ENCODE measurements around the gene PHLDA3. TPM values are rescaled to one million over a fixed set of nuclear protein-coding genes. Genes with fewer than 3 reads are reported as not detected.

PHLDA3 gene
- total RNA-seq, 1 experiment from 2014 or later = 22.1 TPM

- TF ChIP-seq POLR2A (IDR thresholded peaks at IDR 0.05; ENCODE audit: borderline replicate concordance, extremely low read depth, insufficient read depth, insufficient read length) (no peak), RAD21 (IDR thresholded peaks at IDR 0.05; ENCODE audit: low read depth) (no peak), TCF7L2 (IDR thresholded peaks at IDR 0.05; ENCODE audit: borderline replicate concordance, extremely low read depth, insufficient read depth, insufficient read length) (no peak), ZNF274 (IDR thresholded peaks at IDR 0.05; ENCODE audit: low read depth, low read length) (no peak), EGR1 (IDR thresholded peaks at IDR 0.05; ENCODE audit: low read depth) (no peak), SIN3A (IDR thresholded peaks at IDR 0.05; ENCODE audit: low read depth) (no peak), EZH2phosphoT487 (IDR thresholded peaks at IDR 0.05; ENCODE audit: borderline replicate concordance) (no peak), FOSL1 (IDR thresholded peaks at IDR 0.05; ENCODE audit: low read depth) (no peak), CEBPB (IDR thresholded peaks at IDR 0.05; ENCODE audit: low read depth) (no peak)
Observed at GRCh38 chr1:201475915-201476669, 7.1 kb upstream of the PHLDA3 start (continued).

GRCh38 chr1:201475130-201475529, 6.1 kb upstream of the PHLDA3 start:
- H3K9me2 ChIP-seq (ENCODE audit: insufficient read depth) = no peaks in the 10 kb centered on the region
- ATAC-seq (no peak), DNase-seq (ENCODE audit: low read depth, low spot score) (no peak)
- no peak overlapping the region for H3K9ac ChIP-seq (ENCODE audit: low read length)
- ChIA-PET POLR2A (no interaction called here), RAD21 (ENCODE audit: low non-redundant PET in 1 of 2, low total read pairs in 2 of 2, uncharacterized antibody in 2 of 2, unreplicated experiment in 2 of 2) (no interaction called here), CTCF (no interaction called here)
- no peak overlapping the region for H3K4me2 ChIP-seq (ENCODE audit: low read length)
- no peak for TF ChIP-seq FOSL1 (IDR thresholded peaks at IDR 0.05; ENCODE audit: low read depth)
- TF ChIP-seq EGR1 (IDR thresholded peaks at IDR 0.05; ENCODE audit: low read depth) = no peak
- no peak for TF ChIP-seq CBX3 (IDR thresholded peaks at IDR 0.05; ENCODE audit: low read depth)
- TF ChIP-seq YY1 (IDR thresholded peaks at IDR 0.05; ENCODE audit: extremely low read depth, insufficient replicate concordance, low read depth, low read length) = no peak
- TF ChIP-seq, protein P1, sequence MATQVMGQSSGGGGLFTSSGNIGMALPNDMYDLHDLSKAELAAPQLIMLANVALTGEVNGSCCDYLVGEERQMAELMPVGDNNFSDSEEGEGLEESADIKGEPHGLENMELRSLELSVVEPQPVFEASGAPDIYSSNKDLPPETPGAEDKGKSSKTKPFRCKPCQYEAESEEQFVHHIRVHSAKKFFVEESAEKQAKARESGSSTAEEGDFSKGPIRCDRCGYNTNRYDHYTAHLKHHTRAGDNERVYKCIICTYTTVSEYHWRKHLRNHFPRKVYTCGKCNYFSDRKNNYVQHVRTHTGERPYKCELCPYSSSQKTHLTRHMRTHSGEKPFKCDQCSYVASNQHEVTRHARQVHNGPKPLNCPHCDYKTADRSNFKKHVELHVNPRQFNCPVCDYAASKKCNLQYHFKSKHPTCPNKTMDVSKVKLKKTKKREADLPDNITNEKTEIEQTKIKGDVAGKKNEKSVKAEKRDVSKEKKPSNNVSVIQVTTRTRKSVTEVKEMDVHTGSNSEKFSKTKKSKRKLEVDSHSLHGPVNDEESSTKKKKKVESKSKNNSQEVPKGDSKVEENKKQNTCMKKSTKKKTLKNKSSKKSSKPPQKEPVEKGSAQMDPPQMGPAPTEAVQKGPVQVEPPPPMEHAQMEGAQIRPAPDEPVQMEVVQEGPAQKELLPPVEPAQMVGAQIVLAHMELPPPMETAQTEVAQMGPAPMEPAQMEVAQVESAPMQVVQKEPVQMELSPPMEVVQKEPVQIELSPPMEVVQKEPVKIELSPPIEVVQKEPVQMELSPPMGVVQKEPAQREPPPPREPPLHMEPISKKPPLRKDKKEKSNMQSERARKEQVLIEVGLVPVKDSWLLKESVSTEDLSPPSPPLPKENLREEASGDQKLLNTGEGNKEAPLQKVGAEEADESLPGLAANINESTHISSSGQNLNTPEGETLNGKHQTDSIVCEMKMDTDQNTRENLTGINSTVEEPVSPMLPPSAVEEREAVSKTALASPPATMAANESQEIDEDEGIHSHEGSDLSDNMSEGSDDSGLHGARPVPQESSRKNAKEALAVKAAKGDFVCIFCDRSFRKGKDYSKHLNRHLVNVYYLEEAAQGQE (IDR thresholded peaks at IDR 0.05; ENCODE audit: low read depth) = no peak
- TF ChIP-seq ZFX (IDR thresholded peaks at IDR 0.05) = no peak
- TF ChIP-seq, protein P2, sequence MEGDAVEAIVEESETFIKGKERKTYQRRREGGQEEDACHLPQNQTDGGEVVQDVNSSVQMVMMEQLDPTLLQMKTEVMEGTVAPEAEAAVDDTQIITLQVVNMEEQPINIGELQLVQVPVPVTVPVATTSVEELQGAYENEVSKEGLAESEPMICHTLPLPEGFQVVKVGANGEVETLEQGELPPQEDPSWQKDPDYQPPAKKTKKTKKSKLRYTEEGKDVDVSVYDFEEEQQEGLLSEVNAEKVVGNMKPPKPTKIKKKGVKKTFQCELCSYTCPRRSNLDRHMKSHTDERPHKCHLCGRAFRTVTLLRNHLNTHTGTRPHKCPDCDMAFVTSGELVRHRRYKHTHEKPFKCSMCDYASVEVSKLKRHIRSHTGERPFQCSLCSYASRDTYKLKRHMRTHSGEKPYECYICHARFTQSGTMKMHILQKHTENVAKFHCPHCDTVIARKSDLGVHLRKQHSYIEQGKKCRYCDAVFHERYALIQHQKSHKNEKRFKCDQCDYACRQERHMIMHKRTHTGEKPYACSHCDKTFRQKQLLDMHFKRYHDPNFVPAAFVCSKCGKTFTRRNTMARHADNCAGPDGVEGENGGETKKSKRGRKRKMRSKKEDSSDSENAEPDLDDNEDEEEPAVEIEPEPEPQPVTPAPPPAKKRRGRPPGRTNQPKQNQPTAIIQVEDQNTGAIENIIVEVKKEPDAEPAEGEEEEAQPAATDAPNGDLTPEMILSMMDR (IDR thresholded peaks at IDR 0.05 in 2 of 3, conservative IDR thresholded peaks at IDR 0.05 in 1 of 3; ENCODE audit: borderline replicate concordance in 1 of 3, insufficient read depth in 1 of 3, low read depth in 2 of 3, low read length in 2 of 3) = no peak
- TF ChIP-seq CEBPB (IDR thresholded peaks at IDR 0.05; ENCODE audit: low read depth) = no peak
- TF ChIP-seq TCF7L2 (IDR thresholded peaks at IDR 0.05; ENCODE audit: borderline replicate concordance, extremely low read depth, insufficient read depth, insufficient read length) = no peak
- no peak for TF ChIP-seq MAX (IDR thresholded peaks at IDR 0.05)
- TF ChIP-seq SIN3A (IDR thresholded peaks at IDR 0.05; ENCODE audit: low read depth) = no peak
- H3K4me3 ChIP-seq (replicated peaks in 1 of 2; ENCODE audit: low read depth in 1 of 2, low read length in 2 of 2) = no peak overlapping the region
- no peaks in the 10 kb centered on the region for H3K27me3 ChIP-seq (ENCODE audit: insufficient read depth, low read length)
- BruUV-seq (replicated peaks) = no TSS peak
- intact Hi-C loops (cut with micrococcal nuclease) = no loop called here
- no peak overlapping the region for H3K27ac ChIP-seq (ENCODE audit: low read depth, low read length)
- no peaks in the 10 kb centered on the region for H3K36me3 ChIP-seq (ENCODE audit: control insufficient read depth in 1 of 2, insufficient read depth in 2 of 2, low read length in 2 of 2)
- no peaks in the 10 kb centered on the region for H4K20me1 ChIP-seq (ENCODE audit: insufficient read depth)
- peaks cover 9 to 20% of the 10 kb centered on the region in 2 experiments for H3K4me1 ChIP-seq (ENCODE audit: control insufficient read depth in 1 of 2, insufficient read depth in 2 of 2, low read length in 2 of 2)
- H3K9me3 ChIP-seq (ENCODE audit: control insufficient read depth in 1 of 2, insufficient read depth in 1 of 2, low read depth in 1 of 2, low read length in 2 of 2) = no peaks in the 10 kb centered on the region
- H2AFZ ChIP-seq (ENCODE audit: low read depth, low read length, poor library complexity, severe bottlenecking) = no peak overlapping the region
- H3K79me2 ChIP-seq (ENCODE audit: insufficient read depth, low read length) = no peaks in the 10 kb centered on the region
